Non-pigmented ciliary epithelial cell (primary cell): ENCODE results near the gene THRA.
A peak's percentile ranks its signal among the peaks of the same experiment; 100 is the strongest.

ENCODE experiments used
- DNase-seq: peaks from one replicate; pipeline ENCODE4 v3.0.0-alpha.2; 2010; ENCODE audit warnings: low read depth

The THRA gene

DNA sequence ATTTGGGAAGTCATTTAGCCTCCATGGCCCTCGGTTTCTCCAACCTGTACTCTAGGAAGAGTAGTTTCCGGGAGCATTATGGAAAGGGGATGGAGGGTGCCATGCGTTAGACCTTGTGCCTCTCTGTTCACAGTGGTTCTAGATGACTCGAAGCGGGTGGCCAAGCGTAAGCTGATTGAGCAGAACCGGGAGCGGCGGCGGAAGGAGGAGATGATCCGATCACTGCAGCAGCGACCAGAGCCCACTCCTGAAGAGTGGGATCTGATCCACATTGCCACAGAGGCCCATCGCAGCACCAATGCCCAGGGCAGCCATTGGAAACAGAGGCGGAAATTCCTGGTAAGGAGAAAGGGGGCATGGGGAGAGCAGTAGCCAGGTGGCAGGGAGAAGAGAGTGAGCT, 21.7 kb downstream of the THRA start:
- no peak for DNase-seq

GRCh38 chr17:40086150-40087044, 23.6 kb downstream of the THRA start:
- DNase-seq: no peak

GRCh38 chr17:40087049-40087794, 24.5 kb downstream of the THRA start:
- DNase-seq: no peak

- no peak for DNase-seq
Measured at GRCh38 chr17:40087903-40088718, 25.3 kb downstream of the THRA start.

DNA sequence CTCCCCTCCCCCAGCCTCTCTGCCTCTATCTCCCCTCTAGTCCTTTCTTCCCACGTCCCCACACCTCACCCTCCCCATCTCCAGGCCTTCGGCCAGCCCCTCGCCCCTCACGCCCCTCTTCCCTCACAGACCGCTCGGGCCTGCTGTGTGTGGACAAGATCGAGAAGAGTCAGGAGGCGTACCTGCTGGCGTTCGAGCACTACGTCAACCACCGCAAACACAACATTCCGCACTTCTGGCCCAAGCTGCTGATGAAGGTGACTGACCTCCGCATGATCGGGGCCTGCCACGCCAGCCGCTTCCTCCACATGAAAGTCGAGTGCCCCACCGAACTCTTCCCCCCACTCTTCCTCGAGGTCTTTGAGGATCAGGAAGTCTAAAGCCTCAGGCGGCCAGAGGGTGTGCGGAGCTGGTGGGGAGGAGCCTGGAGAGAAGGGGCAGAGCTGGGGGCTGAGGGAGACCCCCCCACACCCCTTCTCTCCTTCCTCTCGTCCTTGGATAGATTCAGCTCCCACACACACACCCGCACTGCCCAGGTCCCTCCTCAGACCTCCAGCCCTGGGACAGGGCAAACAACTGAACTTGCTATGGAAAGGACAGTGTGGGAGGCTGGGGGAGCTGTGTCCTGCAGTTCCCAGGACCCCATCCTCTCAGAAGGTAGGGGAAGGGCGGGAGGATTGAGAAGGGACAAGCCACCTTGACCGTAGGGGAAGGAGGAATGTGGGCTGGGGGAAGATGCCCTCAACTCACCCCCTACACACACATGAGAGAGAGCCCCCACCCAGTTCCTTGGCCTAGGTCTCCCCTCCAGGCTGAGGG, 26.5 kb downstream of the THRA start:
- no peak for DNase-seq

DNA sequence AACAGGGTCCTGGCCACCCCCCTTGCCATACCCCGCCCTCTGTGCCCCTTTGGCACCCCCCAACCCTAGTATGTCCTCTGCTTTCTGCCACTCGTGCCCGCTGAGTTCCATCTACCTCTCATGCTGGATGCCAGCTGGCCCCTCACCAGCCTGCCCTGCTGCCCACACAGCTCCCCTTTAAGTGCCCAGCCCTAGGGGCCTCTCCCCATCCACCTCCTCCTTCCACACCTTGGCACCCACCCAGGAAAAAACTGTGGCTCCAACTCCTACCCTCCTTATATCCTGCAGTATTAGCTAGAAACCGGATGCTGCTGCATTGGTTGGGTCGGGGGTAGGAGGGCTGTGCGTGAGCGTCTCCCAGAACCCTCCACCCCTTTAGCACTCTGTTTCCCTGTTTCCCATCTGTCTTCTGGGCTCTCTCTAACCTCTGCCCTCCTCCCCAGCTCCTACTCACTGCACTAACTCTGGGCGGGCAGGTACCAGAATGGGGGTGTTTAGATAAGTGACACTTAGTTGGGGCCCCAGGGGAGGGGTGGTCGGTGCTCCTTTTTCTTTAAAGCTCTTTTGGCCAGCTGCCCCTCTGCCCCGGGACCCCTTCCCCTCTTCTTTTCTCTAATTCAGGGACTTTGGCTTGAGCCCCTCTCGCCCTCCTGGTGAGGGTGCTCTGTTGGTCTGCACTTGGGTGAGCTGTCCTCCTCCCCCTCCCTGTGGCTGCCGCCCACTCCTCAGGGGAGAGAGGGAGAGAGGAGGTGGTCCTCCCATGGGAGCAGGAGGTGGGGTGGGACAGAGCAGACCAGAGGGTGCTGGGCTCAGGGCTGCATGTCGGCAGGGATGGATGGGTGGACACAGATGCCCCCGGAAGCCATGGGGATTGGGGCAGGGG, 27.7 kb downstream of the THRA start:
- DNase-seq: no peak

DNA sequence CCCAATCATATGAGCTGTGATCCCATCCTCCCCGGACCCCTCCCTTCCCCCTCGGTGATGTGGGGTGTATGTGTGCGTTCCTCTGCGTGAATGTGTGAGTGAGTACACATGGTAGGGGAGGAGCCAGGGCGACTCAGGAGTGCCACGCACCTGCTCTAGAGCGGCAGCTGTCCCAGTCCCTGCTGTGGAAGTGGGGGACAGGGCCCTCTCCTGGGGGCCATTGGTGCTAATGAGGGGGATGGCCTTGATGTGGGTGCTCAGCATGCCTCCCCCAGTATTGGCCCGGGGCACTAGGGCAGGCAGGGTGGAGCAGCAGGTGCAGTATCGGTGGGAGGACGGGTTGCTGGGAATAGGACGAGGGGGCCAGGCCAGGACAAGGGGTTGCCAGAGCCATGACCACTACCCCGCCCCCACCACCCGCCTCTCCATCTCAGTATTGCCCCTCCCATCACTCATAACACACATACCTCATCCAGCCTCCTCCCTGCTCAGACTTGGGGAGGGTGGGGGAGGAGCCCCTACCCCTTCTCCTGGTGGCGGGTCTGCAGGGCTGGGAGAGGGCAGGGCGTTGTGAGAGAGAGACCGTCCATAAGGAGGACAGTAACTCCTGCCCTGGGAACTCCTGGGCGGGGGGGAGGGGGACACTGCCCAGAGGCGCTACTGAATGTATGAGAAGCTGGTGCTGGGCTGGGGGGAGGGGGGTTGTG, 29.1 kb downstream of the THRA start:
- no peak for DNase-seq

GRCh38 chr17:40092581-40092980, 29.8 kb downstream of the THRA start:
- DNase-seq: no peak

DNA sequence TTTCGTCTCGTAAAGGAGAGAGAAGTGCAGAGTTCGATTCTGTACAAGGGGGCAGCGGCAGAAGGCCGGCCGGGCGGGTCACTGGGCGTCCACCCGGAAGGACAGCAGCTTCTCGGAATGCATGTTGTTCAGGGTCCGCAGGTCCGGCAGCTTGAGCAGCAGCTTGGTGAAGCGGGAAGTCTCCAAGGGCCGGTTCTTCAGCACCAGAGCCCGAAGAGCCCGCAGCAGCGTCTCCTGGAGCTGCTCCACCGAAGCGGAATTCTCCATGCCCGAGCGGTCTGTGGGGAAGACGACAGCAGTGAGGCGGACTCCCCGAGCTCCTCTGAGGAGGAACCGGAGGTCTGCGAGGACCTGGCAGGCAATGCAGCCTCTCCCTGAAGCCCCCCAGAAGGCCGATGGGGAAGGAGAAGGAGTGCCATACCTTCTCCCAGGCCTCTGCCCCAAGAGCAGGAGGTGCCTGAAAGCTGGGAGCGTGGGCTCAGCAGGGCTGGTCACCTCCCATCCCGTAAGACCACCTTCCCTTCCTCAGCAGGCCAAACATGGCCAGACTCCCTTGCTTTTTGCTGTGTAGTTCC, 30.3 kb downstream of the THRA start:
- DNase-seq: no peak

DNA sequence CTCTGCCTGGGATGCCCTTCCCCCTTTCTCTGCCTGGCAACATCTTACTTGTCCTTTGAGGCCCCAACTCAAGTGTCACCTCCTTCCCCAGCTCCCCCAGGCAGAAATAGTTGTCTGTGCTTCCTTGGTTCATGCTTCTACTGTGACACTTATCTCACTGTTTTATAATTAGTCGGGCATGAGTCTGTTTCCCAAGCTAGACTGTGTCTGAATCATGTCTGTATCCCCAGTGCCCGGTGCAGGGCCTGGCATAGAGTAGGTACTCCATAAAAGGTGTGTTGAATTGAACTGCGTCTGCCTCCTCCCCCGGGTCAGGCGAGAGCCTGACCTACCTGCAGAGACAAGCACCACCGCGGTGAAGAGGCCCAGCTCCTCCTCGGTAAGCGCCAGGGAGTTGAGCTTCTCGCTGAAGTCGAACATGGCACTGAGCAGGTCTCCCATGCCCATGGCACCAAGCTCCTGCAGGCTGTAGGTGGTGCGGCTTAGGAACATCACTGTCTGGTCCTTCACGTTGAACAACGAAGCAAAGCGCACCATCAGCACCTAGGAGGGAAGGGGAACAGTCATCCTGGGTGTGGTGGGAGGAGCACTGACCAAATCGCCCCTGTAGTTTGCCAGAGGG, 30.9 kb downstream of the THRA start:
- DNase-seq: no peak

DNA sequence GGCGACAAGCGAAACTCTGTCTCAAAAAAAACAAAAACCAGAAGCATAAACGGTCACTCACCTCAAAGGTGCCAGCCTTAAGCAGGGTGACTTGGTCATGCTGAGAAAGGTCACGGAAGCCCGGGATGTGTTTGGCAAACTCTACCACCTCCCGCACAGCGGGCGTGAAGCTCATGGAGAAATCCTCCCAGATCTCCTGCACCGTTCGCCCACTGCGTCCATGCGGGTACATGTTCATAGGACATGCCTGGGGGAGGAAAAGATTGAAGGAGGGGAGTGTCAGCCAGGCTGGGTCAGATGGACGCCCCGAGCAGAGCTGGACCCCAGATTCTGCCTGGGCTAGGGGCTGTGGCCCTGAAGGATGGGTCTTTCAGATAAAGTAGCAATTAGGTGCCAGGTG, 32.1 kb downstream of the THRA start:
- no peak for DNase-seq

GRCh38 chr17:40095351-40095943, 32.7 kb downstream of the THRA start:
- no peak for DNase-seq

GRCh38 chr17:40095944-40096791, 33.4 kb downstream of the THRA start:
- DNase-seq: no peak

DNA sequence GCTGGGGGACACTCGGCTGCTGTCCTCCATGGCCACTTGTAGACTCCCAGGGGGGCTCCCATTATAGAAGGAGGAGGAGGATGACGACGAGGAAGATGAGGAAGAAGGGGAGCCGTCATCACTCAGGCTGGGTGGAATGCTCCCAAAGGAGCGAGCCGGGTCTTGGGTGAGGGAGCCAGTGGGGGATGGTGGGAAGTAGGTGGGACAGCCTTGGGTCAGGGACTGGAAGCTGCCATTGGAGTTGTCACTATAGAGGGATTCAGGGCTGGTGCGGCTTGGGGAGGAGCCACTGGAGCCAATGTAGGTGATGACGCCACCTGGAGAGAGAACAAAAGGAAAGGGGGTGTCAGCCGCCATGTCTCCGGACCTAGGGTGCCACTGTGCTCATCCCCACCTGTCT, 34.3 kb downstream of the THRA start:
- DNase-seq: no peak

- DNase-seq: no peak
Measured at GRCh38 chr17:40097931-40098845, 35.4 kb downstream of the THRA start.

GRCh38 chr17:40098846-40099618, 36.3 kb downstream of the THRA start:
- DNase-seq: peak; percentile 92
